Thoracic aorta (tissue), 2 donors: Measurements from ENCODE around the gene TTC7B. TPM values are rescaled to one million over a fixed set of nuclear protein-coding genes. Genes with fewer than 3 reads are reported as not detected.

Source experiments
- ATAC-seq: fragments of 150-250 bp; one replicate; pipeline ENCODE4 v1.8.0; 2017; ENCODE audit warnings: low read depth; ENCODE audit not compliant: insufficient number of reproducible peaks, low FRiP score
- DNase-seq: peaks from one replicate; pipeline ENCODE4 v3.0.0-alpha.2; 2020; ENCODE audit warnings: low spot score
- H3K27ac ChIP-seq, 2 donors: fragments of 200-600 bp; sonication (generic); 1 replicate in 1 of 2; 2 replicates in 1 of 2; pipeline ENCODE4 v1.5.1; 2016; ENCODE audit warnings: mild to moderate bottlenecking in 2 of 2, moderate library complexity in 2 of 2
- H3K27me3 ChIP-seq: fragments of 200-600 bp; sonication (generic); replicated peaks from 2 replicates; pipeline ENCODE4 v1.6.0; 2016; ENCODE audit warnings: mild to moderate bottlenecking; ENCODE audit not compliant: insufficient read depth
- H3K36me3 ChIP-seq: fragments of 200-600 bp; sonication (generic); one replicate; pipeline ENCODE4 v1.5.1; 2016
- H3K4me1 ChIP-seq, 2 donors: fragments of 200-600 bp; sonication (generic); 1 replicate in 1 of 2; 2 replicates in 1 of 2; pipeline versions ENCODE4 v1.5.1 to v1.6.0; 2016; ENCODE audit warnings: low read depth in 2 of 2, mild to moderate bottlenecking in 1 of 2; ENCODE audit not compliant: control insufficient read depth in 1 of 2
- H3K4me3 ChIP-seq: fragments of 200-600 bp; sonication (generic); 2 replicates; pipeline ENCODE4 v1.5.1; 2016; ENCODE audit warnings: mild to moderate bottlenecking
- H3K9me3 ChIP-seq: fragments of 200-600 bp; sonication (generic); 2 replicates; pipeline ENCODE4 v1.5.1; 2016
- CTCF ChIP-seq: fragments of 200-600 bp; sonication (generic); IDR thresholded peaks from one replicate; pipeline ENCODE4 v1.5.1; 2019; ENCODE audit warnings: antibody characterized with exemption
- total RNA-seq, 2 donors: library from RNA; depleted of rRNA; stranded (reverse); fragments of >200 nt; gene quantifications; one replicate each; pipeline versions ENCODE4 v1.1.0 to v1.2.3, GENCODE V29; 2016

The TTC7B gene
- total RNA-seq, 2 donors from 2014 or later = 38.9 to 56.3 TPM

DNA sequence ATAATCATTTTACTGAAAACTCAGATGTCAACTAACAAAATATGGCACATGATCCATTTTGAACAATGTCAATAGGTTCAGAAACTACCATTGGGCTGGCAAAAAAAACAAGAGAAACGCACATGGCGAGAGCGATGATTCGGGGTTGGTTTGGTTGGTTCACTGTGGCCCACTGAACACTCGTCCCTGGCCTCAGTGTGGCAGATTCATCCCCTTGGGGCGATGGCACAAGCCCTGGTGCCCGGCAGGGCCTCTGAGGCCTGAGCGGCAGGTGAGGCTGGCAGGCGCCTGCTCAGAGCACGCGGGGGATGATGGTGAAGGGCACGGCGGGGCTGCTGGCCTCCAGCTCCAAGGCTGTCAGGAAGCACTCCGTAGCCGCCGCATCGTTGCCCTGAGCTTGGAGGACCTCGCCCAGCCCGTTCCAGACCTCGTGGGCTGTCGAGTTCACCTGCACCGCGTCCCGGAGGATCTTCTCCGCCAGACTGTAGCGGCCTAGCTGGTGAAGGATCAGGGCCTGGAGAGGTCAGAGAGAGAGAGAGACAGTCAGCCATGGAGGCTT, 275.1 kb downstream of the TTC7B start:
- no peak for ATAC-seq
- no peaks in the 10 kb centered on the region for H3K27me3 ChIP-seq
- peaks cover 8% of the 10 kb centered on the region for H3K36me3 ChIP-seq
- H3K4me1 ChIP-seq = peaks cover 7 to 14% of the 10 kb centered on the region in 2 donors
- no peak for DNase-seq
- TF ChIP-seq CTCF = no peak
- H3K9me3 ChIP-seq = no peaks in the 10 kb centered on the region
- no peak overlapping the region for H3K27ac ChIP-seq
- no peak overlapping the region for H3K4me3 ChIP-seq

DNA sequence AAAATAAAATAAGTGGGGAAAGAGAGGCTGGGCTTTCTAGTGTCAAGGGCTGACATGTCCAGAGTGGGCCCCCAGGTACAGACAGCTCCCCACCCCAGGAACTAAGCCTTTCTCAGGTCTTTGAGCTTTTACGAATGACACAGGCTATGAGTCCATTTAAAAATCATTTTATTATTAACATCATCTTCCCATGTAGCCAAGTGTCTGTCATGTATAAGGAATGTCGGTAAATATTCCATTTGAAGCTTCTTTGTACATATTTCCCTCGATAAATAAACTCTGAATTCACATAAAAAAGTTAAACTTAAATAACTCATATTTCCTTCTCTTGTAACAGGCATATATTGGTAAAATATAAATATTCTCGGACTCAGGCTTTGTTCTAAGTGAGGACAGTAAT, 275.8 kb downstream of the TTC7B start:
- Histone ChIP-seq H3K27ac (no peak overlapping the region), H3K27me3 (no peaks in the 10 kb centered on the region), H3K4me1 (peaks cover 4 to 7% of the 10 kb centered on the region in 2 donors), H3K36me3 (peaks cover 8% of the 10 kb centered on the region), H3K9me3 (no peaks in the 10 kb centered on the region), H3K4me3 (no peak overlapping the region)
- no peak for DNase-seq
- ATAC-seq = no peak
- TF ChIP-seq CTCF = no peak

GRCh38 chr14:90539996-90540395, 276.2 kb downstream of the TTC7B start:
- no peak for DNase-seq
- no peak for TF ChIP-seq CTCF
- no peak for ATAC-seq
- H3K27me3 ChIP-seq = no peaks in the 10 kb centered on the region
- H3K4me1 ChIP-seq = peaks cover under 1 to 3% of the 10 kb centered on the region in 2 donors
- H3K27ac ChIP-seq = no peak overlapping the region
- H3K36me3 ChIP-seq = peaks cover 8% of the 10 kb centered on the region
- H3K4me3 ChIP-seq = no peak overlapping the region
- H3K9me3 ChIP-seq = no peaks in the 10 kb centered on the region

GRCh38 chr14:90539496-90539775, 276.8 kb downstream of the TTC7B start:
- H3K4me3 ChIP-seq = no peak overlapping the region
- peaks cover 8% of the 10 kb centered on the region for H3K36me3 ChIP-seq
- no peak for ATAC-seq
- peaks cover 0 to under 1% of the 10 kb centered on the region in 2 donors for H3K4me1 ChIP-seq
- H3K27me3 ChIP-seq = no peaks in the 10 kb centered on the region
- no peaks in the 10 kb centered on the region for H3K9me3 ChIP-seq
- TF ChIP-seq CTCF = no peak
- DNase-seq = no peak
- no peak overlapping the region for H3K27ac ChIP-seq

DNA sequence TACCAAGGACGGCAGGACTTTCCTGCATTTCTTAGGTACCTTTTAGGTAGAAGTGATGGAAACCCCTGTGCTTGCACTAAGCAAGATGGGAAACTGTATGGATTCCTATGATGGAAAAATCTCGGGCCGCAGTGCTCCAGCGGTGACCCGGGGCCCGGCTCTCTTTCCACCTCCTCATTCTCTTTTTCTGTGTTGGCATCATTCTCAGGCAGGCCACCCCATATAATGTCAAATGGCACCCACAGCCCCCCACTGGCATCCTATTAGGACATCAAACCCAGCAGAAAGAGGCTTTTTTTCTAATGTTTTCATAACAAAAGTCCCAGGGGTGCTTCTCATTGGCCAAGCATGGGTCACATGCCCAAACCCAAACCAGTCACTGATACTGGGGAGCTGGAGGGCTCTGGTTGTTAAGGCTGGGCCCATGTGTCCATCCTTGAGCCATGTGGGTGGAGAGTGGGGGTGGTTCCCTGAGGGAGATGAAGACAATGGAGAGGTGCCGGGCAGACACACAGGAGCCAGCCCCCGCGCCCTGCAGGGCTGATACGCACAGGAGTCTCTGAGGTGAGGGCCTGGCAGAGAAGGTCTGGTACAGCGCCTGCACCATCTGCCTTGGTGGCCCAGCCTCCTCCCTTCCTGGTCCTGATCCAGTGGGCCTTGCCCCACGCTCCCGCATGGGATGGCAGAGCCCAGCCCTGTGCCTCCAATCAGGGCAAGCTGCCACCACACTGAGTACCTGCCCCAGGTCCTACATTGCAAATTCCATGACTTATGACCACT, 277.3 kb downstream of the TTC7B start:
- ATAC-seq = no peak
- H3K9me3 ChIP-seq = no peaks in the 10 kb centered on the region
- TF ChIP-seq CTCF = no peak
- H3K4me1 ChIP-seq = peaks cover 0 to 6% of the 10 kb centered on the region in 2 donors
- no peak overlapping the region for H3K27ac ChIP-seq
- no peak for DNase-seq
- H3K36me3 ChIP-seq = peaks cover 8% of the 10 kb centered on the region
- H3K27me3 ChIP-seq = no peaks in the 10 kb centered on the region
- H3K4me3 ChIP-seq = no peak overlapping the region
